ENCODE results near the gene PRKAB1.

PRKAB1 gene

GRCh38 chr12:119664642-119665041, 3.3 kb upstream of the PRKAB1 start:
- no peak for DNase-seq (ENCODE audit: low spot score)

- no peak for DNase-seq (ENCODE audit: low spot score)
Observed at GRCh38 chr12:119665164-119665929, 2.6 kb upstream of the PRKAB1 start.

GRCh38 chr12:119666226-119666795, 1.6 kb upstream of the PRKAB1 start:
- no peak for DNase-seq (ENCODE audit: low spot score)

GRCh38 chr12:119666900-119667576, 895 bp upstream of the PRKAB1 start:
- no peak for DNase-seq (ENCODE audit: low spot score)

- peak; percentile 11 for DNase-seq (ENCODE audit: low spot score)
Observed at GRCh38 chr12:119668324-119668841, 450 bp downstream of the PRKAB1 start.

GRCh38 chr12:119669744-119670472, 2.0 kb downstream of the PRKAB1 start:
- DNase-seq (ENCODE audit: low spot score): no peak

GRCh38 chr12:119671070-119671469, 3.1 kb downstream of the PRKAB1 start:
- no peak for DNase-seq (ENCODE audit: low spot score)

- no peak for DNase-seq (ENCODE audit: low spot score)
Observed at GRCh38 chr12:119672194-119672593, 4.3 kb downstream of the PRKAB1 start.

GRCh38 chr12:119673634-119674033, 5.7 kb downstream of the PRKAB1 start:
- DNase-seq (ENCODE audit: low spot score): peak; percentile 14

GRCh38 chr12:119674560-119674959, 6.6 kb downstream of the PRKAB1 start:
- DNase-seq (ENCODE audit: low spot score): no peak

- DNase-seq (ENCODE audit: low spot score): no peak
Observed at GRCh38 chr12:119676022-119676421, 8.1 kb downstream of the PRKAB1 start.

- DNase-seq (ENCODE audit: low spot score): no peak
Observed at GRCh38 chr12:119676573-119676972, 8.6 kb downstream of the PRKAB1 start.

- DNase-seq (ENCODE audit: low spot score): no peak
Observed at GRCh38 chr12:119678459-119678858, 10.5 kb downstream of the PRKAB1 start.

- no peak for DNase-seq (ENCODE audit: low spot score)
Observed at GRCh38 chr12:119679081-119679480, 11.1 kb downstream of the PRKAB1 start.

GRCh38 chr12:119679490-119679889, 11.6 kb downstream of the PRKAB1 start:
- no peak for DNase-seq (ENCODE audit: low spot score)

GRCh38 chr12:119681111-119681510, 13.2 kb downstream of the PRKAB1 start:
- DNase-seq (ENCODE audit: low spot score): no peak

- no peak for DNase-seq (ENCODE audit: low spot score)
Observed at GRCh38 chr12:119681728-119682638, 14.1 kb downstream of the PRKAB1 start.

- DNase-seq (ENCODE audit: low spot score): no peak
Observed at GRCh38 chr12:119682639-119683252, 14.8 kb downstream of the PRKAB1 start.

- DNase-seq (ENCODE audit: low spot score): no peak
Observed at GRCh38 chr12:119683413-119683812, 15.5 kb downstream of the PRKAB1 start.

- no peak for DNase-seq (ENCODE audit: low spot score)
Observed at GRCh38 chr12:119683816-119684215, 15.9 kb downstream of the PRKAB1 start.
